ENCODE data around the gene GNG10.

- TF ChIP-seq USF1 (CRISPR knock-in tag; IDR thresholded peaks at IDR 0.05) (no peak), POLR2A (conservative IDR thresholded peaks at IDR 0.05) (no peak), NFIC (IDR thresholded peaks at IDR 0.05) (no peak)
Measured at GRCh38 chr9:111691672-111692329, 30.4 kb downstream of the GNG10 start.

Measured in K562 (cell line).